Neutrophil (primary cell): Measurements from ENCODE around the gene EFCAB8.

Experiments used
- H3K27ac ChIP-seq: fragments of 200-600 bp; sonication (generic); 2 replicates; pipeline ENCODE4 v1.5.1; 2016; ENCODE audit warnings: mild to moderate bottlenecking, moderate library complexity
- H3K27me3 ChIP-seq: fragments of 200-600 bp; sonication (generic); 2 replicates; pipeline ENCODE4 v1.6.0; 2016; ENCODE audit warnings: mild to moderate bottlenecking
- H3K36me3 ChIP-seq: fragments of 200-600 bp; sonication (generic); 2 replicates; pipeline ENCODE4 v1.5.1; 2017
- H3K4me1 ChIP-seq, 2 experiments: fragments of 200-600 bp in 1 of 2; sonication (generic) in 1 of 2; 1 replicate in 1 of 2; 2 replicates in 1 of 2; pipeline versions ENCODE4 v1.5.1 to v1.6.1; 2013 to 2016; ENCODE audit warnings: low read depth in 1 of 2, low read length in 1 of 2, mild to moderate bottlenecking in 1 of 2, moderate library complexity in 1 of 2; ENCODE audit not compliant: control insufficient read depth in 1 of 2, insufficient read depth in 1 of 2
- H3K4me3 ChIP-seq, 2 experiments: fragments of 200-600 bp in 1 of 2; sonication (generic) in 1 of 2; 1 replicate in 1 of 2; 2 replicates in 1 of 2; pipeline ENCODE4 v1.5.1; 2013 to 2016; ENCODE audit warnings: low read depth in 1 of 2, low read length in 1 of 2, mild to moderate bottlenecking in 1 of 2, moderate library complexity in 1 of 2
- H3K9me3 ChIP-seq: fragments of 200-600 bp; sonication (generic); 2 replicates; pipeline ENCODE4 v1.5.1; 2016
- TF ChIP-seq, protein P1 (sequence below): fragments of 200-600 bp; sonication (generic); IDR thresholded peaks from 2 replicates; pipeline ENCODE4 v1.5.1; 2016; ENCODE audit warnings: antibody characterized with exemption

The EFCAB8 gene

DNA sequence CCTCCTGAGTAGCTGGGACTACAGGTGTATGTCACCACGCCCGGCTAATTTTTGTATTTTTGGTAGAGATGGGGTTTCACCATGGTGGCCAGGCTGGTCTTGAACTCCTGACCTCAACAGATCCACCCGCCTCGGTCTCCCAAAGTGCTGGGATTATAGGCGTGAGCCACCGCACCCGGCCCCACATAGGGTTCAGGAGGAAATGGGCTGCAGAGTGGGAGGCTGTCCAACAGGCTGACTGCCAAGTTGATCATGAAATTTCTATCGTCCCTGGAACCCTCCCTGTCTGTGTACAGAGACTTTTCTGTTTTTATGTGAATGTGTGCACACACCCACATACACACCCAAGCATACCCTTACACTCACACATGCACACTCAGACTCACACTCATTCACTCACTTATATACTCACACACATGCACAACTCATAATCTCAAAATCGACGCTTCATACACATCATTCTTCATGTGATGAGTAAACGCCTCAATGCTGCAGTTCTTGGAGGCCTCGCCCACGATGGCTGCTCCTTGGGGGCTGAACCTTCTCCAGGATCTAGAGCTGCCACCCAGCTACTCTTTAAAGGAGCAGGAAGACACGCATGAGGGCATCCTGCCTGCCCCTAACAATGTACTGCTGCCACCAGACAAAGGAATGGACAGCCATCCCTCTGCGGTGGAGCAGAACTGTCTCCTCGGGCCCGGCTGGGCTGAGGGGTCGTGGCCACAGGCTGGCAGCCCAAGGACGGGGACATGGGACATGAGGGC is 109.9 kb downstream of the EFCAB8 start:
- TF ChIP-seq, protein P1, sequence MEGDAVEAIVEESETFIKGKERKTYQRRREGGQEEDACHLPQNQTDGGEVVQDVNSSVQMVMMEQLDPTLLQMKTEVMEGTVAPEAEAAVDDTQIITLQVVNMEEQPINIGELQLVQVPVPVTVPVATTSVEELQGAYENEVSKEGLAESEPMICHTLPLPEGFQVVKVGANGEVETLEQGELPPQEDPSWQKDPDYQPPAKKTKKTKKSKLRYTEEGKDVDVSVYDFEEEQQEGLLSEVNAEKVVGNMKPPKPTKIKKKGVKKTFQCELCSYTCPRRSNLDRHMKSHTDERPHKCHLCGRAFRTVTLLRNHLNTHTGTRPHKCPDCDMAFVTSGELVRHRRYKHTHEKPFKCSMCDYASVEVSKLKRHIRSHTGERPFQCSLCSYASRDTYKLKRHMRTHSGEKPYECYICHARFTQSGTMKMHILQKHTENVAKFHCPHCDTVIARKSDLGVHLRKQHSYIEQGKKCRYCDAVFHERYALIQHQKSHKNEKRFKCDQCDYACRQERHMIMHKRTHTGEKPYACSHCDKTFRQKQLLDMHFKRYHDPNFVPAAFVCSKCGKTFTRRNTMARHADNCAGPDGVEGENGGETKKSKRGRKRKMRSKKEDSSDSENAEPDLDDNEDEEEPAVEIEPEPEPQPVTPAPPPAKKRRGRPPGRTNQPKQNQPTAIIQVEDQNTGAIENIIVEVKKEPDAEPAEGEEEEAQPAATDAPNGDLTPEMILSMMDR: no peak
- Histone ChIP-seq H3K4me1 (peaks cover 0 to 4% of the 10 kb centered on the region in 2 experiments), H3K9me3 (no peaks in the 10 kb centered on the region), H3K36me3 (no peaks in the 10 kb centered on the region), H3K27me3 (no peaks in the 10 kb centered on the region), H3K4me3 (no peak overlapping the region), H3K27ac (no peak overlapping the region)

GRCh38 chr20:32969356-32970114 is 110.8 kb downstream of the EFCAB8 start:
- Histone ChIP-seq H3K27ac (no peak overlapping the region), H3K4me3 (no peak overlapping the region), H3K4me1 (peaks cover 0 to 4% of the 10 kb centered on the region in 2 experiments), H3K9me3 (no peaks in the 10 kb centered on the region), H3K36me3 (no peaks in the 10 kb centered on the region), H3K27me3 (no peaks in the 10 kb centered on the region)
- TF ChIP-seq, protein P1: no peak

DNA sequence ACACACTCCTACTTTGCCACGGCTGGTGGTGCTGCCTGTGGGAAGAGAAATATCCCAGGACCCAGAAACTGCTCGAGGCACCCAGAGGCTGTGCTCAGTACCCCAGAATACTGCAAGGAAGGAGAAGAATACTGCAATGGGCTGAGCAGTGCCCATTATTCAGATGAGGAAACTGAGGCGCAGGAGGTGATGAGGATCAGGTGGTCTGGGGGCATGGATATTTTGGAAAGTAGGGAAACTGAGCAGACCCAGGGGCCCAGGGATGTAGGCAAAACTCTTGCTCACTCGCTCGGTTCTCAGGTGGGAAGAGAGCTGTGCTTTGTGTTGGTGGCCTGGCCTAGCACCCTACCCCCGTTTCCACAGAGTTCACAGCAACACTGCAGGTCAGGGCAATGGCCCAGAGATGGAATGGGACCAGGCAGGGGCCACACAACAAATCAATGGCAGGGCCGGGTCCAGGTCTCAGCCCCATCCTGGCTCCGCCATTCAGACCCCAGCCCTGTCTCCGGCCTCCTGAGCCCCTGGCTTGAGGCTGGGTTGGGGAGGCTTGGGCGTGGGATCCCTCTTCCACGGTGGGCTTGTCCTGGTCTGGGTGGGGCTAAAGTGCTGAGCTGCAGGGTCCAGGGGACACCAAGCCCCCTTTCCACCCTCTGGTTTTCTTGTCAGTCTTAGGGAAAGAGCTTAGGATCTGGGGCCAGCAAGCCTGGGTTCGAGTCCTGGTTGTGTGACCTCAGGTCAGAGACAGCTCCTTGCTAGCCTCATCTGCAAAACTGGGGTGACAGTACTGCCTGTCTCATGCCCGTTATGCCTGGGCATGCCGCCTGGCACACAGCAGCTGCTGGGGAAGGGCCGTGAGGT is 111.6 kb downstream of the EFCAB8 start:
- Histone ChIP-seq H3K27me3 (no peaks in the 10 kb centered on the region), H3K4me1 (peaks cover 0 to 4% of the 10 kb centered on the region in 2 experiments), H3K27ac (no peak overlapping the region), H3K36me3 (no peaks in the 10 kb centered on the region), H3K9me3 (no peaks in the 10 kb centered on the region), H3K4me3 (no peak overlapping the region)
- TF ChIP-seq, protein P1: no peak

GRCh38 chr20:32970973-32971300 is 112.2 kb downstream of the EFCAB8 start:
- TF ChIP-seq, protein P1: no peak
- H3K9me3 ChIP-seq: no peaks in the 10 kb centered on the region
- no peaks in the 10 kb centered on the region for H3K27me3 ChIP-seq
- no peak overlapping the region for H3K4me3 ChIP-seq
- no peak overlapping the region for H3K27ac ChIP-seq
- H3K36me3 ChIP-seq: no peaks in the 10 kb centered on the region
- peaks cover 0 to 4% of the 10 kb centered on the region in 2 experiments for H3K4me1 ChIP-seq

DNA sequence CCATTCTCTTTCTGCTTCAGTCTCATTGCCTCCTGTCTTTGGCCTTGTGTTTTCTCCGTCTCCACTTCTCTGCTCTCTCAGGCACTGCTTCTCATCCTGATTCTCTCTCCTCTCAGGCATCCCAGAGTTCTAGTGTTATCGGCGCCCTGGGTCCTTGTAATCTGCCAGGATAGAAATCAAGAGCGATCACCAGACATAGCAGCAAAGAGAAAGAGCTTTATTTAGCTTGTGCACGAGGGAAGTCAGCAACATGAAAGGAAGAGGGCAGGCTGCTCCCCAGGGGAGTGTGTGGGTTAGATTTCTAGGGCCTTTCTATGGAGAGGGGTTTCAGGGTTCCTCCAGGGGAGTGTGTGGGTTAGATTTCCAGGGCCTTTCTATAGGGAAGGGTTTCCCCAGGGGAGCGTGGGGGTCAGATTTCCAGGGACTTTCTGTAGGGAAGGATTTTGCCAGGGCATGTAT is 113.0 kb downstream of the EFCAB8 start:
- Histone ChIP-seq H3K4me3 (no peak overlapping the region), H3K27ac (no peak overlapping the region), H3K27me3 (no peaks in the 10 kb centered on the region), H3K9me3 (no peaks in the 10 kb centered on the region), H3K36me3 (no peaks in the 10 kb centered on the region), H3K4me1 (peaks cover 0 to 4% of the 10 kb centered on the region in 2 experiments)
- TF ChIP-seq, protein P1: no peak
